ENCODE results near the gene CLCF1. TPM values are rescaled to one million over a fixed set of nuclear protein-coding genes. Genes with fewer than 3 reads are reported as not detected.

CLCF1 gene
- total and polyA plus RNA-seq, 10 of the 15 experiments (the other 5 are each of a cell fraction or from before 2014, with no cell fraction given), result 0.16 to 2.1 (median 0.63) TPM; not detected in 1

DNA sequence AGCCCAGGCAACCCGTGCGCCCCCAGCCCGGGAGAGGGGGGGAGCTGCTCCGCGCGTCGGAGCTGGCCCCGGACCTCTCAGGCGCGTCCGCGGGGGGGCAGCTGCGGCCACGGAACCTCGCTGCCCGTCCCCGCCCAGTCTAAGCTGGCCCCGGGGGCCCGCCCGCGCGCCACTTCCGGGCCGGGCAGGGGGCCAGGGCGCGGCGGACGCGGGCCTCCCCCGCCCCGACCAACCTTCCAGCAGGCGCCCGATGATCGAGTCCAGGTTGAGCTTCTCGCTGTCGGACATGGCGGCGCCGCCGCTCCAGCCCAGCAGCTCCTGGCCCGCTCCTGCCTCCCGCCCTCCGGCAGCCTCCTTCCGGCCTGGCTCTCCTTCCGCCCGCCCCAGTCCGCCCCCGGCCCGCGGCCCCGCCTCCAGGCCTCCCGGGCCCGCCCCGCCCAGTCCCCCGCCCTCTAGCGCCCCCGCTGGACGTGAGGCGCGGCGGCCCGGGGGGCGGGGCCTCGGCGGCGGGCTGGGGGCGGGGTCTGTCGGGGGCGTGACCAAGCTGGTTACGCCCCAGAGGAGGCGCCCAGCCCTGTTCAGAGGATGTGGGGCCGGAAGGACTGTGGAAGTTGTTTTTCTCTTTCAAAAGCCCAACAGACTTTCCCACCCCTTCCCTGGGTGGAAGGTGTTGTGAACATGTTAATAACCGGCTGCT lies 28.2 kb upstream of the CLCF1 start, which contains the start of gene PPP1CA (continued):
- no peak for TF ChIP-seq MTA2 (IDR thresholded peaks at IDR 0.05; ENCODE audit: low read depth)
- TF ChIP-seq, protein P1, sequence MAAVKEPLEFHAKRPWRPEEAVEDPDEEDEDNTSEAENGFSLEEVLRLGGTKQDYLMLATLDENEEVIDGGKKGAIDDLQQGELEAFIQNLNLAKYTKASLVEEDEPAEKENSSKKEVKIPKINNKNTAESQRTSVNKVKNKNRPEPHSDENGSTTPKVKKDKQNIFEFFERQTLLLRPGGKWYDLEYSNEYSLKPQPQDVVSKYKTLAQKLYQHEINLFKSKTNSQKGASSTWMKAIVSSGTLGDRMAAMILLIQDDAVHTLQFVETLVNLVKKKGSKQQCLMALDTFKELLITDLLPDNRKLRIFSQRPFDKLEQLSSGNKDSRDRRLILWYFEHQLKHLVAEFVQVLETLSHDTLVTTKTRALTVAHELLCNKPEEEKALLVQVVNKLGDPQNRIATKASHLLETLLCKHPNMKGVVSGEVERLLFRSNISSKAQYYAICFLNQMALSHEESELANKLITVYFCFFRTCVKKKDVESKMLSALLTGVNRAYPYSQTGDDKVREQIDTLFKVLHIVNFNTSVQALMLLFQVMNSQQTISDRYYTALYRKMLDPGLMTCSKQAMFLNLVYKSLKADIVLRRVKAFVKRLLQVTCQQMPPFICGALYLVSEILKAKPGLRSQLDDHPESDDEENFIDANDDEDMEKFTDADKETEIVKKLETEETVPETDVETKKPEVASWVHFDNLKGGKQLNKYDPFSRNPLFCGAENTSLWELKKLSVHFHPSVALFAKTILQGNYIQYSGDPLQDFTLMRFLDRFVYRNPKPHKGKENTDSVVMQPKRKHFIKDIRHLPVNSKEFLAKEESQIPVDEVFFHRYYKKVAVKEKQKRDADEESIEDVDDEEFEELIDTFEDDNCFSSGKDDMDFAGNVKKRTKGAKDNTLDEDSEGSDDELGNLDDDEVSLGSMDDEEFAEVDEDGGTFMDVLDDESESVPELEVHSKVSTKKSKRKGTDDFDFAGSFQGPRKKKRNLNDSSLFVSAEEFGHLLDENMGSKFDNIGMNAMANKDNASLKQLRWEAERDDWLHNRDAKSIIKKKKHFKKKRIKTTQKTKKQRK (IDR thresholded peaks at IDR 0.05; ENCODE audit: low read depth, low read length), result no peak
- TF ChIP-seq EED (IDR thresholded peaks at IDR 0.05; ENCODE audit: low read depth), result no peak
- no peak for TF ChIP-seq ZZZ3 (IDR thresholded peaks at IDR 0.05; ENCODE audit: control insufficient read depth, insufficient read length, low read depth)
- no peak for TF ChIP-seq CBX3 (IDR thresholded peaks at IDR 0.05; ENCODE audit: borderline replicate concordance, low read depth)
- TF ChIP-seq KDM1A (IDR thresholded peaks at IDR 0.05; ENCODE audit: borderline replicate concordance), result no peak
- 0 out of 2 replicates have a peak, but pooled peaks have one; percentile 30 for TF ChIP-seq STAT1 (conservative IDR thresholded peaks at IDR 0.05)
- TF ChIP-seq, protein P2, sequence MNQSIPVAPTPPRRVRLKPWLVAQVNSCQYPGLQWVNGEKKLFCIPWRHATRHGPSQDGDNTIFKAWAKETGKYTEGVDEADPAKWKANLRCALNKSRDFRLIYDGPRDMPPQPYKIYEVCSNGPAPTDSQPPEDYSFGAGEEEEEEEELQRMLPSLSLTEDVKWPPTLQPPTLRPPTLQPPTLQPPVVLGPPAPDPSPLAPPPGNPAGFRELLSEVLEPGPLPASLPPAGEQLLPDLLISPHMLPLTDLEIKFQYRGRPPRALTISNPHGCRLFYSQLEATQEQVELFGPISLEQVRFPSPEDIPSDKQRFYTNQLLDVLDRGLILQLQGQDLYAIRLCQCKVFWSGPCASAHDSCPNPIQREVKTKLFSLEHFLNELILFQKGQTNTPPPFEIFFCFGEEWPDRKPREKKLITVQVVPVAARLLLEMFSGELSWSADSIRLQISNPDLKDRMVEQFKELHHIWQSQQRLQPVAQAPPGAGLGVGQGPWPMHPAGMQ (IDR thresholded peaks at IDR 0.05; ENCODE audit: borderline replicate concordance), result no peak
- TF ChIP-seq GATAD2B (conservative IDR thresholded peaks at IDR 0.05; ENCODE audit: low read depth), result peak; percentile 99
- TF ChIP-seq HDGF (IDR thresholded peaks at IDR 0.05), result no peak
- no peak for TF ChIP-seq CBX5 (IDR thresholded peaks at IDR 0.05; ENCODE audit: low read depth)
- peak; percentile 32 to 72; a peak in 3 of 4 replicates for TF ChIP-seq BHLHE40 (IDR thresholded peaks at IDR 0.05; ENCODE audit: borderline replicate concordance in 1 of 2, low read depth in 2 of 2, low read length in 1 of 2)
- TF ChIP-seq, protein P3, sequence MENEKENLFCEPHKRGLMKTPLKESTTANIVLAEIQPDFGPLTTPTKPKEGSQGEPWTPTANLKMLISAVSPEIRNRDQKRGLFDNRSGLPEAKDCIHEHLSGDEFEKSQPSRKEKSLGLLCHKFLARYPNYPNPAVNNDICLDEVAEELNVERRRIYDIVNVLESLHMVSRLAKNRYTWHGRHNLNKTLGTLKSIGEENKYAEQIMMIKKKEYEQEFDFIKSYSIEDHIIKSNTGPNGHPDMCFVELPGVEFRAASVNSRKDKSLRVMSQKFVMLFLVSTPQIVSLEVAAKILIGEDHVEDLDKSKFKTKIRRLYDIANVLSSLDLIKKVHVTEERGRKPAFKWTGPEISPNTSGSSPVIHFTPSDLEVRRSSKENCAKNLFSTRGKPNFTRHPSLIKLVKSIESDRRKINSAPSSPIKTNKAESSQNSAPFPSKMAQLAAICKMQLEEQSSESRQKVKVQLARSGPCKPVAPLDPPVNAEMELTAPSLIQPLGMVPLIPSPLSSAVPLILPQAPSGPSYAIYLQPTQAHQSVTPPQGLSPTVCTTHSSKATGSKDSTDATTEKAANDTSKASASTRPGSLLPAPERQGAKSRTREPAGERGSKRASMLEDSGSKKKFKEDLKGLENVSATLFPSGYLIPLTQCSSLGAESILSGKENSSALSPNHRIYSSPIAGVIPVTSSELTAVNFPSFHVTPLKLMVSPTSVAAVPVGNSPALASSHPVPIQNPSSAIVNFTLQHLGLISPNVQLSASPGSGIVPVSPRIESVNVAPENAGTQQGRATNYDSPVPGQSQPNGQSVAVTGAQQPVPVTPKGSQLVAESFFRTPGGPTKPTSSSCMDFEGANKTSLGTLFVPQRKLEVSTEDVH (IDR thresholded peaks at IDR 0.05; ENCODE audit: low read depth, partially characterized antibody), result no peak
- no peak for TF ChIP-seq TBL1XR1 (IDR thresholded peaks at IDR 0.05; ENCODE audit: low read depth, low read length)
- TF ChIP-seq MEF2B (IDR thresholded peaks at IDR 0.05; ENCODE audit: partially characterized antibody, poor library complexity, severe bottlenecking), result no peak
- TF ChIP-seq, protein P4, sequence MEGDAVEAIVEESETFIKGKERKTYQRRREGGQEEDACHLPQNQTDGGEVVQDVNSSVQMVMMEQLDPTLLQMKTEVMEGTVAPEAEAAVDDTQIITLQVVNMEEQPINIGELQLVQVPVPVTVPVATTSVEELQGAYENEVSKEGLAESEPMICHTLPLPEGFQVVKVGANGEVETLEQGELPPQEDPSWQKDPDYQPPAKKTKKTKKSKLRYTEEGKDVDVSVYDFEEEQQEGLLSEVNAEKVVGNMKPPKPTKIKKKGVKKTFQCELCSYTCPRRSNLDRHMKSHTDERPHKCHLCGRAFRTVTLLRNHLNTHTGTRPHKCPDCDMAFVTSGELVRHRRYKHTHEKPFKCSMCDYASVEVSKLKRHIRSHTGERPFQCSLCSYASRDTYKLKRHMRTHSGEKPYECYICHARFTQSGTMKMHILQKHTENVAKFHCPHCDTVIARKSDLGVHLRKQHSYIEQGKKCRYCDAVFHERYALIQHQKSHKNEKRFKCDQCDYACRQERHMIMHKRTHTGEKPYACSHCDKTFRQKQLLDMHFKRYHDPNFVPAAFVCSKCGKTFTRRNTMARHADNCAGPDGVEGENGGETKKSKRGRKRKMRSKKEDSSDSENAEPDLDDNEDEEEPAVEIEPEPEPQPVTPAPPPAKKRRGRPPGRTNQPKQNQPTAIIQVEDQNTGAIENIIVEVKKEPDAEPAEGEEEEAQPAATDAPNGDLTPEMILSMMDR (IDR thresholded peaks at IDR 0.05 in 2 of 3, conservative IDR thresholded peaks at IDR 0.05 in 1 of 3; ENCODE audit: control insufficient read depth in 2 of 3, extremely low read depth in 1 of 3, insufficient read depth in 1 of 3, low read depth in 3 of 3, low read length in 3 of 3), result peak in 2 of 3 experiments; percentile 36 to 41; a peak in 3 of 6 replicates
- TF ChIP-seq POU2F2 (IDR thresholded peaks at IDR 0.05; ENCODE audit: borderline replicate concordance, low read depth, low read length), result no peak
- TF ChIP-seq, protein P5, sequence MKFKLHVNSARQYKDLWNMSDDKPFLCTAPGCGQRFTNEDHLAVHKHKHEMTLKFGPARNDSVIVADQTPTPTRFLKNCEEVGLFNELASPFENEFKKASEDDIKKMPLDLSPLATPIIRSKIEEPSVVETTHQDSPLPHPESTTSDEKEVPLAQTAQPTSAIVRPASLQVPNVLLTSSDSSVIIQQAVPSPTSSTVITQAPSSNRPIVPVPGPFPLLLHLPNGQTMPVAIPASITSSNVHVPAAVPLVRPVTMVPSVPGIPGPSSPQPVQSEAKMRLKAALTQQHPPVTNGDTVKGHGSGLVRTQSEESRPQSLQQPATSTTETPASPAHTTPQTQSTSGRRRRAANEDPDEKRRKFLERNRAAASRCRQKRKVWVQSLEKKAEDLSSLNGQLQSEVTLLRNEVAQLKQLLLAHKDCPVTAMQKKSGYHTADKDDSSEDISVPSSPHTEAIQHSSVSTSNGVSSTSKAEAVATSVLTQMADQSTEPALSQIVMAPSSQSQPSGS (IDR thresholded peaks at IDR 0.05; ENCODE audit: low read length), result no peak
